ENCODE data around the gene ZBTB7C.

Gene ZBTB7C

DNA sequence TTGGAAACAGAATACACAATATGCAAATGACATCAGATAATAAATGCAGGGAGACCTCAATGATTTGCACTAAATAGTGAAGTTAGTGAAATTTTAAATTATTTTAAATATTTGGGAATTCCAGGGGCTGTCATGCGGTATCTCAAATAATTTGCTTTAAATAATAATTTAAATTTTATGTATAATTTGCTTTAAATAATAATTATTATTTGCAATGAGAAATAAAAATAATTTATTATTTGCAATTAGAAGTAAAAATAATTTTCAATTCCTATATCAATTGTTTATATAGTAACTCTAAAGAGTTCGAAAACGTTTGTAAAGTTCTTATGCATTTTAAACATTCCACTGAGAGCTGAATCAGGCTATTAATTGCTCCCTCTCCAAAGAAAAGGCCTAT is 226.4 kb downstream of the ZBTB7C start:
- Histone ChIP-seq H3K4me1 (ENCODE audit: control insufficient read depth, insufficient read depth, low read length) (0 out of 2 replicates have a peak, but pooled peaks cover 7% of the 10 kb centered on the region), H3K36me3 (ENCODE audit: control insufficient read depth in 2 of 2, insufficient read depth in 1 of 2, low read length in 2 of 2) (no peaks in the 10 kb centered on the region), H3K9me3 (ENCODE audit: control insufficient read depth, insufficient read depth, low read depth, low read length) (no peaks in the 10 kb centered on the region), H3K27ac (ENCODE audit: extremely low read depth, low read depth, low read length) (no peak overlapping the region), H3K4me3 (ENCODE audit: low read depth, low read length) (no peak overlapping the region)
- TF ChIP-seq ZNF354C (tag by site-specific recombination; IDR thresholded peaks at IDR 0.05; ENCODE audit: borderline replicate concordance, low read depth) (no peak), MZF1 (tag by site-specific recombination; IDR thresholded peaks at IDR 0.05; ENCODE audit: borderline replicate concordance) (no peak), HOXA7 (CRISPR knock-in tag; IDR thresholded peaks at IDR 0.05; ENCODE audit: borderline replicate concordance) (no peak), ZNF777 (tag by site-specific recombination; IDR thresholded peaks at IDR 0.05; ENCODE audit: borderline replicate concordance) (no peak), ZNF266 (tag by site-specific recombination; IDR thresholded peaks at IDR 0.05; ENCODE audit: low read depth) (no peak), IKZF3 (tag by site-specific recombination; IDR thresholded peaks at IDR 0.05) (no peak), ZFHX2 (tag by site-specific recombination; conservative IDR thresholded peaks at IDR 0.05) (no peak), SCRT2 (tag by site-specific recombination; IDR thresholded peaks at IDR 0.05) (no peak), KLF9 (tag by site-specific recombination; IDR thresholded peaks at IDR 0.05; ENCODE audit: low read depth) (no peak)
- TF ChIP-seq, protein P1, sequence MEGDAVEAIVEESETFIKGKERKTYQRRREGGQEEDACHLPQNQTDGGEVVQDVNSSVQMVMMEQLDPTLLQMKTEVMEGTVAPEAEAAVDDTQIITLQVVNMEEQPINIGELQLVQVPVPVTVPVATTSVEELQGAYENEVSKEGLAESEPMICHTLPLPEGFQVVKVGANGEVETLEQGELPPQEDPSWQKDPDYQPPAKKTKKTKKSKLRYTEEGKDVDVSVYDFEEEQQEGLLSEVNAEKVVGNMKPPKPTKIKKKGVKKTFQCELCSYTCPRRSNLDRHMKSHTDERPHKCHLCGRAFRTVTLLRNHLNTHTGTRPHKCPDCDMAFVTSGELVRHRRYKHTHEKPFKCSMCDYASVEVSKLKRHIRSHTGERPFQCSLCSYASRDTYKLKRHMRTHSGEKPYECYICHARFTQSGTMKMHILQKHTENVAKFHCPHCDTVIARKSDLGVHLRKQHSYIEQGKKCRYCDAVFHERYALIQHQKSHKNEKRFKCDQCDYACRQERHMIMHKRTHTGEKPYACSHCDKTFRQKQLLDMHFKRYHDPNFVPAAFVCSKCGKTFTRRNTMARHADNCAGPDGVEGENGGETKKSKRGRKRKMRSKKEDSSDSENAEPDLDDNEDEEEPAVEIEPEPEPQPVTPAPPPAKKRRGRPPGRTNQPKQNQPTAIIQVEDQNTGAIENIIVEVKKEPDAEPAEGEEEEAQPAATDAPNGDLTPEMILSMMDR (tag by site-specific recombination; IDR thresholded peaks at IDR 0.05): no peak
- TF ChIP-seq, protein P2, sequence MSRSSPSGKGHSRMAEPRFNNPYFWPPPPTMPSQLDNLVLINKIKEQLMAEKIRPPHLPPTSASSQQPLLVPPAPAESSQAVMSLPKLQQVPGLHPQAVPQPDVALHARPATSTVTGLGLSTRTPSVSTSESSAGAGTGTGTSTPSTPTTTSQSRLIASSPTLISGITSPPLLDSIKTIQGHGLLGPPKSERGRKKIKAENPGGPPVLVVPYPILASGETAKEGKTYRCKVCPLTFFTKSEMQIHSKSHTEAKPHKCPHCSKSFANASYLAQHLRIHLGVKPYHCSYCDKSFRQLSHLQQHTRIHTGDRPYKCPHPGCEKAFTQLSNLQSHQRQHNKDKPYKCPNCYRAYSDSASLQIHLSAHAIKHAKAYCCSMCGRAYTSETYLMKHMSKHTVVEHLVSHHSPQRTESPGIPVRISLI (tag by site-specific recombination; IDR thresholded peaks at IDR 0.05): no peak
- TF ChIP-seq, protein P3, sequence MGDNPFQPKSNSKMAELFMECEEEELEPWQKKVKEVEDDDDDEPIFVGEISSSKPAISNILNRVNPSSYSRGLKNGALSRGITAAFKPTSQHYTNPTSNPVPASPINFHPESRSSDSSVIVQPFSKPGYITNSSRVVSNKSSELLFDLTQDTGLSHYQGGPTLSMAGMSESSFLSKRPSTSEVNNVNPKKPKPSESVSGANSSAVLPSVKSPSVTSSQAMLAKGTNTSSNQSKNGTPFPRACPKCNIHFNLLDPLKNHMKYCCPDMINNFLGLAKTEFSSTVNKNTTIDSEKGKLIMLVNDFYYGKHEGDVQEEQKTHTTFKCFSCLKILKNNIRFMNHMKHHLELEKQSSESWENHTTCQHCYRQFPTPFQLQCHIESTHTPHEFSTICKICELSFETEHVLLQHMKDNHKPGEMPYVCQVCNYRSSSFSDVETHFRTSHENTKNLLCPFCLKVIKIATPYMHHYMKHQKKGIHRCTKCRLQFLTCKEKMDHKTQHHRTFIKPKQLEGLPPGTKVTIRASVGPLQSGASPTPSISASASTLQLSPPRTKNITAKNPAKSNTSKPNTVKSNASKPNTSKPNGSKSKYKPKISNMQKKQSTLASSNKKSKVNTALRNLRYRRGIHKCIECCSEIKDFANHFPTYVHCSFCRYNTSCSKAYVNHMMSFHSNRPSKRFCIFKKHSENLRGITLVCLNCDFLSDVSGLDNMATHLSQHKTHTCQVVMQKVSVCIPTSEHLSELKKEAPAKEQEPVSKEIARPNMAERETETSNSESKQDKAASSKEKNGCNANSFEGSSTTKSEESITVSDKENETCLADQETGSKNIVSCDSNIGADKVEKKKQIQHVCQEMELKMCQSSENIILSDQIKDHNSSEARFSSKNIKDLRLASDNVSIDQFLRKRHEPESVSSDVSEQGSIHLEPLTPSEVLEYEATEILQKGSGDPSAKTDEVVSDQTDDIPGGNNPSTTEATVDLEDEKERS (tag by site-specific recombination; IDR thresholded peaks at IDR 0.05): no peak
- ChIA-PET CTCF (interaction anchor here (1.0 to 2.0 kb wide), 4 partner anchors 9 to 262 kb away, joined by 3 to 11 read pairs (median 6); no protein-coding TSS in a partner anchor), POLR2A (interaction anchor here (0.6 kb wide), 1 partner anchor 92 kb away, joined by 5 read pairs; no protein-coding TSS in a partner anchor)

DNA sequence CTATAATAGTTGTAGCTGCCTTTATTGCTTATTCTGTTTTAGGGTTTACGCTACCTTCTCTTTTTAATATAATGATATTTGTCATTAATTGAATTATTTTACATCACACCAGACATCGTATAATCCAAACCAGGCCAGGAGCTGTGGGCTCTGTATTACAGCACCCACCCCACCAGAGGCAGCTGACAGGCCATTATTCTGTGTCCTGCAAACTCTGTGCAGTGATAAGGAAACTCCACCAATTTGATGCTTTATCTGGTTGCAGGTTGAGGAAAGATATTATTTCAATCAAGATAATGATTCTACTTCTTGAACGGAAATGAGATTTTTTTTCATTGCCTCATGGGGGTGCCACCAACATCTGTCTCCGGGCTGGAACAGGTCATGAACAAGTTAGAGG is 227.3 kb downstream of the ZBTB7C start:
- TF ChIP-seq, protein P4, sequence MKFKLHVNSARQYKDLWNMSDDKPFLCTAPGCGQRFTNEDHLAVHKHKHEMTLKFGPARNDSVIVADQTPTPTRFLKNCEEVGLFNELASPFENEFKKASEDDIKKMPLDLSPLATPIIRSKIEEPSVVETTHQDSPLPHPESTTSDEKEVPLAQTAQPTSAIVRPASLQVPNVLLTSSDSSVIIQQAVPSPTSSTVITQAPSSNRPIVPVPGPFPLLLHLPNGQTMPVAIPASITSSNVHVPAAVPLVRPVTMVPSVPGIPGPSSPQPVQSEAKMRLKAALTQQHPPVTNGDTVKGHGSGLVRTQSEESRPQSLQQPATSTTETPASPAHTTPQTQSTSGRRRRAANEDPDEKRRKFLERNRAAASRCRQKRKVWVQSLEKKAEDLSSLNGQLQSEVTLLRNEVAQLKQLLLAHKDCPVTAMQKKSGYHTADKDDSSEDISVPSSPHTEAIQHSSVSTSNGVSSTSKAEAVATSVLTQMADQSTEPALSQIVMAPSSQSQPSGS (tag by site-specific recombination; IDR thresholded peaks at IDR 0.05; ENCODE audit: low read depth): no peak
- no peak for TF ChIP-seq FEZF1 (tag by site-specific recombination; IDR thresholded peaks at IDR 0.05)
- TF ChIP-seq ZFP41 (tag by site-specific recombination; IDR thresholded peaks at IDR 0.05; ENCODE audit: borderline replicate concordance): no peak
- TF ChIP-seq, protein P5, sequence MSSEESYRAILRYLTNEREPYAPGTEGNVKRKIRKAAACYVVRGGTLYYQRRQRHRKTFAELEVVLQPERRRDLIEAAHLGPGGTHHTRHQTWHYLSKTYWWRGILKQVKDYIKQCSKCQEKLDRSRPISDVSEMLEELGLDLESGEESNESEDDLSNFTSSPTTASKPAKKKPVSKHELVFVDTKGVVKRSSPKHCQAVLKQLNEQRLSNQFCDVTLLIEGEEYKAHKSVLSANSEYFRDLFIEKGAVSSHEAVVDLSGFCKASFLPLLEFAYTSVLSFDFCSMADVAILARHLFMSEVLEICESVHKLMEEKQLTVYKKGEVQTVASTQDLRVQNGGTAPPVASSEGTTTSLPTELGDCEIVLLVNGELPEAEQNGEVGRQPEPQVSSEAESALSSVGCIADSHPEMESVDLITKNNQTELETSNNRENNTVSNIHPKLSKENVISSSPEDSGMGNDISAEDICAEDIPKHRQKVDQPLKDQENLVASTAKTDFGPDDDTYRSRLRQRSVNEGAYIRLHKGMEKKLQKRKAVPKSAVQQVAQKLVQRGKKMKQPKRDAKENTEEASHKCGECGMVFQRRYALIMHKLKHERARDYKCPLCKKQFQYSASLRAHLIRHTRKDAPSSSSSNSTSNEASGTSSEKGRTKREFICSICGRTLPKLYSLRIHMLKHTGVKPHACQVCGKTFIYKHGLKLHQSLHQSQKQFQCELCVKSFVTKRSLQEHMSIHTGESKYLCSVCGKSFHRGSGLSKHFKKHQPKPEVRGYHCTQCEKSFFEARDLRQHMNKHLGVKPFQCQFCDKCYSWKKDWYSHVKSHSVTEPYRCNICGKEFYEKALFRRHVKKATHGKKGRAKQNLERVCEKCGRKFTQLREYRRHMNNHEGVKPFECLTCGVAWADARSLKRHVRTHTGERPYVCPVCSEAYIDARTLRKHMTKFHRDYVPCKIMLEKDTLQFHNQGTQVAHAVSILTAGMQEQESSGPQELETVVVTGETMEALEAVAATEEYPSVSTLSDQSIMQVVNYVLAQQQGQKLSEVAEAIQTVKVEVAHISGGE (tag by site-specific recombination; conservative IDR thresholded peaks at IDR 0.05; ENCODE audit: low read depth): peak; percentile 85
- H3K9me3 ChIP-seq (ENCODE audit: control insufficient read depth, insufficient read depth, low read depth, low read length): no peaks in the 10 kb centered on the region
- H3K27ac ChIP-seq (ENCODE audit: extremely low read depth, low read depth, low read length): no peak overlapping the region
- ChIA-PET POLR2A (no interaction called here), CTCF (interaction anchor here (0.5 to 2.0 kb wide), 6 partner anchors 10 to 263 kb away, joined by 3 to 11 read pairs (median 4); no protein-coding TSS in a partner anchor)
- no peak overlapping the region for H3K4me3 ChIP-seq (ENCODE audit: low read depth, low read length)
- H3K36me3 ChIP-seq (ENCODE audit: control insufficient read depth in 2 of 2, insufficient read depth in 1 of 2, low read length in 2 of 2): no peaks in the 10 kb centered on the region
- 0 out of 2 replicates have a peak, but pooled peaks cover 7% of the 10 kb centered on the region for H3K4me1 ChIP-seq (ENCODE audit: control insufficient read depth, insufficient read depth, low read length)
